ENCODE results near the gene PDE2A. TPM values are rescaled to one million over a fixed set of nuclear protein-coding genes. Genes with fewer than 3 reads are reported as not detected.
A peak's percentile ranks its signal among the peaks of the same experiment; 100 is the strongest.

PDE2A gene
- total RNA-seq, 2 donors from 2014 or later = 2.7 to 4.9 TPM

DNA sequence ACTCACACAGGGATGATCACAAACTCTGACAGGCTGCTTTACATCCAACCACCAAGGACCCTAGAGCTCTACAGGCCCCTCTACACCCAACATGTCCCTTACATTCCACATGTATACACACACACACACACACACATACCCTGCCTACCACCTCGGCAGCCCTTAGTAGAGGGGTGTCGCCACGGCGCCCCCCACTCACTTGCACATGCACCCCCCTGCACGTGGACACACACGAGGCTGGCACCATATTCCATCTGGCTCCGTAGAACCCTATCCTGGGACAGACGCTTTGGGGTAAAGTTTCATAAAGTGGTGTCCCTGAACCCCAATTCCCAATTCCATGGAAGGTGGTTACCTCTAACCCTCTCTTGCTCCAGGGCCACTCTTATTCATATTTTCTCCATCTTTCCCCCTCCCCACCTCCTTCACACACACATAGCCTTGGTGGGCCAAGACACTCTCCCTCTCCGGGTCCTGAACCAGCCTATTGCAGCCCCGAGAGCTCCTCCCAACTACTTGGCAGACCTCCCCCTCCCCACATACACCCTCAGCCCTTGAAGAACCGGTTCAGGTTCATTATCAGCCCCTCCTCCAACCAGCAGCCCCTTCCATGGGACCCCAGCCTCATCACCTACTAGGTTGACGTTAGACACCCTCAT is 809 bp downstream of the PDE2A start:
- H3K4me1 Mint-ChIP-seq = peaks cover 18% of the 10 kb centered on the region
- DNase-seq = no peak
- H3K27ac Mint-ChIP-seq = peak overlapping the region; percentile 64
- H3K36me3 Mint-ChIP-seq (ENCODE audit: low read depth) = peaks cover 12% of the 10 kb centered on the region
- no peak overlapping the region for H3K4me3 Mint-ChIP-seq
- H3K27me3 Mint-ChIP-seq = peaks cover 94% of the 10 kb centered on the region
- H3K9me3 ChIP-seq (ENCODE audit: control insufficient read depth, low read length, poor library complexity, severe bottlenecking) = no peaks in the 10 kb centered on the region
- ATAC-seq = no peak

- Mint-ChIP-seq H3K4me1 (peaks cover 14% of the 10 kb centered on the region), H3K36me3 (ENCODE audit: low read depth) (peaks cover 10% of the 10 kb centered on the region), H3K4me3 (no peak overlapping the region), H3K27me3 (peaks cover 90% of the 10 kb centered on the region), H3K27ac (no peak overlapping the region)
- ATAC-seq (no peak), DNase-seq (no peak)
- no peaks in the 10 kb centered on the region for H3K9me3 ChIP-seq (ENCODE audit: control insufficient read depth, low read length, poor library complexity, severe bottlenecking)
Measured at GRCh38 chr11:72672597-72673238, 1.5 kb downstream of the PDE2A start.

GRCh38 chr11:72671152-72672099 is 2.8 kb downstream of the PDE2A start:
- DNase-seq = no peak
- H3K27me3 Mint-ChIP-seq = peaks cover 81% of the 10 kb centered on the region

DNA sequence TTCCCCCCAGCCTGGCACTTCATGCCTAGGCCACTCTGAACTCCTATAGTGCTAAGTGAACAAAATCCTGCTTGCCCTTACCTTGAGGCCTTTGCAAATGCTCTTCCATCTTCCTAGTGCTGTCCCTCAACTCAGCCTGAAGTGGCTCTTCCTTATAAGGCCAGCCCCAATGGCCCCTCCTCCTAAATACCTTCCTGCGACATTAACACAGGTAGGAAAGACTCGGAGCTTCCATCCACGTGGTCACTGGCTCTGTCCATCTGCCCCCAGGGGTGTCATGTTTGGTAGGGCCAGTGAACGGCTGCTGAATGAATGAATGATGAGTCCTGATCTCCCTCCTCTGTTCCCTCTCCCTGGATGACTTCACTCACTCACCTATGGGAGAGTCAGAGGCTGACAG is 4.2 kb downstream of the PDE2A start:
- H3K9me3 ChIP-seq (ENCODE audit: control insufficient read depth, low read length, poor library complexity, severe bottlenecking) = no peaks in the 10 kb centered on the region
- Mint-ChIP-seq H3K4me3 (peak overlapping the region; percentile 25), H3K27ac (no peak overlapping the region), H3K27me3 (peaks cover 83% of the 10 kb centered on the region), H3K36me3 (ENCODE audit: low read depth) (peaks cover 12% of the 10 kb centered on the region), H3K4me1 (peaks cover 14% of the 10 kb centered on the region)
- ATAC-seq (no peak), DNase-seq (no peak)

More at GRCh38 chr11:72671152-72672099, 2.8 kb downstream of the PDE2A start:
- H3K27ac Mint-ChIP-seq = no peak overlapping the region
- H3K36me3 Mint-ChIP-seq (ENCODE audit: low read depth) = peaks cover 10% of the 10 kb centered on the region
- H3K4me3 Mint-ChIP-seq = no peak overlapping the region
- H3K9me3 ChIP-seq (ENCODE audit: control insufficient read depth, low read length, poor library complexity, severe bottlenecking) = no peaks in the 10 kb centered on the region
- peaks cover 11% of the 10 kb centered on the region for H3K4me1 Mint-ChIP-seq
- ATAC-seq = no peak

- H3K4me3 Mint-ChIP-seq = peak overlapping the region; percentile 25
- H3K4me1 Mint-ChIP-seq = peaks cover 13% of the 10 kb centered on the region
- ATAC-seq = no peak
- peaks cover 11% of the 10 kb centered on the region for H3K36me3 Mint-ChIP-seq (ENCODE audit: low read depth)
- H3K9me3 ChIP-seq (ENCODE audit: control insufficient read depth, low read length, poor library complexity, severe bottlenecking) = no peaks in the 10 kb centered on the region
- DNase-seq = no peak
- H3K27me3 Mint-ChIP-seq = peaks cover 82% of the 10 kb centered on the region
- no peak overlapping the region for H3K27ac Mint-ChIP-seq
Measured at GRCh38 chr11:72669527-72669926, 4.7 kb downstream of the PDE2A start.

GRCh38 chr11:72668629-72669347 is 5.4 kb downstream of the PDE2A start:
- peaks cover 74% of the 10 kb centered on the region for H3K27me3 Mint-ChIP-seq
- ATAC-seq (peak; percentile 27), DNase-seq (no peak)
- no peaks in the 10 kb centered on the region for H3K9me3 ChIP-seq (ENCODE audit: control insufficient read depth, low read length, poor library complexity, severe bottlenecking)
- no peak overlapping the region for H3K4me3 Mint-ChIP-seq
- no peak overlapping the region for H3K27ac Mint-ChIP-seq
- peaks cover 11% of the 10 kb centered on the region for H3K4me1 Mint-ChIP-seq
- peaks cover 9% of the 10 kb centered on the region for H3K36me3 Mint-ChIP-seq (ENCODE audit: low read depth)

GRCh38 chr11:72665911-72666472 is 8.2 kb downstream of the PDE2A start:
- Mint-ChIP-seq H3K4me1 (peaks cover 10% of the 10 kb centered on the region), H3K27me3 (peaks cover 58% of the 10 kb centered on the region)
- DNase-seq = no peak

DNA sequence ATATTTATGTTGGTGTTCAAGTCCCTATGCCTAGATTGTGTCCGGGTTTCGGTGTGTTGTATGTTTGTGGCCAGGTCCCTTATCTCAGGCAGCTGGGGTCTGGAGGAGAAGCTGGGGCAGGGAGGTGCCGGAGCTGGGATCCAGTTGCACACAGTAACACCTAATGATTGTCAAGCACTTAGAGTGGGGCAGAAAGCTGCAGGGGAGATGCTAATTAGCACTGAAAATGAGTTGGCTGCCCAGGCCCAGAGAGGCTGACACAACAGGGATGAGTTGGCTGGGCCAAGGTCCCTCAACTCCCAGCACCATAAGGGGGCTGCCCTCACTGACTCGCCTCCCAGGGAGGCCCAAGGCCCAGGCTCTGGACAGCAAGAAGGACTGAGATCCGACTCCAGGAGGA is 12.2 kb downstream of the PDE2A start:
- H3K36me3 Mint-ChIP-seq (ENCODE audit: low read depth) = peaks cover 5% of the 10 kb centered on the region
- DNase-seq (no peak), ATAC-seq (no peak)
- H3K4me1 Mint-ChIP-seq = peaks cover 10% of the 10 kb centered on the region
- H3K4me3 Mint-ChIP-seq = no peak overlapping the region
- no peak overlapping the region for H3K27ac Mint-ChIP-seq
- H3K27me3 Mint-ChIP-seq = peaks cover 40% of the 10 kb centered on the region
- no peaks in the 10 kb centered on the region for H3K9me3 ChIP-seq (ENCODE audit: control insufficient read depth, low read length, poor library complexity, severe bottlenecking)

More at GRCh38 chr11:72665911-72666472, 8.2 kb downstream of the PDE2A start:
- ATAC-seq = no peak
- H3K4me3 Mint-ChIP-seq = no peak overlapping the region
- peaks cover 9% of the 10 kb centered on the region for H3K36me3 Mint-ChIP-seq (ENCODE audit: low read depth)
- no peak overlapping the region for H3K27ac Mint-ChIP-seq
- H3K9me3 ChIP-seq (ENCODE audit: control insufficient read depth, low read length, poor library complexity, severe bottlenecking) = no peaks in the 10 kb centered on the region

- ATAC-seq (no peak), DNase-seq (no peak)
- H3K4me3 Mint-ChIP-seq = no peak overlapping the region
- peaks cover 5% of the 10 kb centered on the region for H3K36me3 Mint-ChIP-seq (ENCODE audit: low read depth)
- H3K4me1 Mint-ChIP-seq = peaks cover 12% of the 10 kb centered on the region
- no peaks in the 10 kb centered on the region for H3K9me3 ChIP-seq (ENCODE audit: control insufficient read depth, low read length, poor library complexity, severe bottlenecking)
- no peak overlapping the region for H3K27ac Mint-ChIP-seq
- peaks cover 40% of the 10 kb centered on the region for H3K27me3 Mint-ChIP-seq
Measured at GRCh38 chr11:72661486-72661885, 12.7 kb downstream of the PDE2A start.

DNA sequence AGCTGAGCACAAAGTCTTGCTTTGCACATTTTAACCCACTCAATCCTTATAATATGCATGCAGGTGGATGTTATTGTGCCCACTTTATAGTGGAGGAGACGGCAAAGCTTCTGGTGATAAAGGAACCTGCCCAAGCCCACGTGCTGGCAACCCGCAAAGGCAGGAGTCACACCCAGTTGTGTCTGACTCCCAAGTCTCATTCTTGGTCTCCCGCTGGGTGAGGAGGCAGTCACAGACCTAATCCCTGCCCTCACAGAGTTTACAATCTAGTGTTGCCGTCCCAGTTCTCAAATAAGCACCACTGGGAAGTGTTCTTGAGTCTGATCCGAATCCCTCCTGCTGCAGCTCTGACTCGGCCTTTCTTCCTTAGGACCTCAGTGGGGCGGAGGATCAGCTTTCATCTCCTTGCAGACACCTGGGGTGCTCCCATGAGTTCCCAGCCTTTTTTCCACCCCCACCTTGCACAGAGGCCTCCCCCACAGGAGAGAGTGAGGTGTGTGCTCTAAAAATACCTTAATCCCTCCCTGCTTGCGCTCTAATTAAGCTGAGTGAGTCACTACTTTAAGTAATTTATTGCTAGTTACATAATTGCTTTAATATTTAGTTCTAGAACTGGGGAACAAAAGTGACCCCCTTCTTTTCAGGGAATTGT is 15.1 kb downstream of the PDE2A start:
- Mint-ChIP-seq H3K27me3 (peaks cover 31% of the 10 kb centered on the region), H3K4me1 (peaks cover 9% of the 10 kb centered on the region), H3K4me3 (no peak overlapping the region), H3K36me3 (ENCODE audit: low read depth) (peaks cover 2% of the 10 kb centered on the region), H3K27ac (no peak overlapping the region)
- no peaks in the 10 kb centered on the region for H3K9me3 ChIP-seq (ENCODE audit: control insufficient read depth, low read length, poor library complexity, severe bottlenecking)
- DNase-seq (no peak), ATAC-seq (no peak)

DNA sequence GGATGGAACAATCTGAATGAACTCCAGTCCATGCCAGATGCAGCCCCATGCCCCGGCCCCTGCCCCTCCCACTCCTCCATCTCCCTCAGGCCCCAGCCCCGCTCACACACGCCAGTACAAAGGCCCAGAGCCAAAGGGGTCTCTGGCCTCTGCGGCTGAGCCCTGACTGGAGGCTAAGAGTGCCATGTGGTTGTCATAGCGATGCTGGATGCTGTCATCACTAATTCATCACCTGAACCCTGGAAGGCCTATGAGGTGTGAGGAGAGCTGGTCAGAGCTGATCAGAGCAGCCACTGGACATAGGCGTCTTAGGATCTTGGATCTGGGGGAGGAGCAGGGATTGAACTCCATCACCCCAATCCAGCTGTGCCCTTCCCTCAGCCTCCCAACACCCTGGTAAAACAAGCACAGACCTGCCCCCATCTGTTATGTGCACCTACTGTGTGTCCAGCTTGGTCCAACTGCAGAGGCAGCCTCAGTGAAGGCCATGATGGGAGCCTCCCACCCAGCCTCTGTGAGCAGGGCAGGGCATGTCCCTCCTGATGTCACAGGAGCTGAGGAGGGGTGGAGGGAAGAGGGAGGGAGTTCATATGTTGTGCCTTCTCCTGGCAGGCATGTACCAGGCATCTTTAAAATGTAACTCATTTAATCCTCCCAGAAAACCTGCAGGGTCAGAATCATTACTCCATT is 16.7 kb downstream of the PDE2A start:
- ATAC-seq = no peak
- H3K27ac Mint-ChIP-seq = no peak overlapping the region
- H3K36me3 Mint-ChIP-seq (ENCODE audit: low read depth) = peaks cover 7% of the 10 kb centered on the region
- H3K9me3 ChIP-seq (ENCODE audit: control insufficient read depth, low read length, poor library complexity, severe bottlenecking) = no peaks in the 10 kb centered on the region
- peaks cover 5% of the 10 kb centered on the region for H3K4me1 Mint-ChIP-seq
- no peak overlapping the region for H3K4me3 Mint-ChIP-seq
- H3K27me3 Mint-ChIP-seq = peaks cover 42% of the 10 kb centered on the region
- DNase-seq = no peak

All from T-helper 17 cell (primary cell).